Right lobe of liver (tissue), 4 donors: ENCODE data around the gene NEO1.

Experiments used
- POLR2A ChIP-seq: fragments of 450-650 bp; IDR thresholded peaks from one replicate; pipeline ENCODE4 v1.6.1; 2017; ENCODE audit warnings: antibody characterized with exemption, mild to moderate bottlenecking
- TF ChIP-seq, protein P1 (sequence below), 4 donors: fragments of 200-600 bp in 3 of 4; fragments of 450-650 bp in 1 of 4; IDR thresholded peaks; one replicate each; pipeline versions ENCODE4 v1.5.1 to v1.8.0; 2016 to 2022; ENCODE audit warnings: antibody characterized with exemption in 4 of 4, mild to moderate bottlenecking in 2 of 4
- donor health status: DM: no; HTN: no; CAD: no.
- donor health status: DM: no; HTN: no; CAD: no.
- donor health status: DM: no; HTN: yes; CAD: no.

DNA sequence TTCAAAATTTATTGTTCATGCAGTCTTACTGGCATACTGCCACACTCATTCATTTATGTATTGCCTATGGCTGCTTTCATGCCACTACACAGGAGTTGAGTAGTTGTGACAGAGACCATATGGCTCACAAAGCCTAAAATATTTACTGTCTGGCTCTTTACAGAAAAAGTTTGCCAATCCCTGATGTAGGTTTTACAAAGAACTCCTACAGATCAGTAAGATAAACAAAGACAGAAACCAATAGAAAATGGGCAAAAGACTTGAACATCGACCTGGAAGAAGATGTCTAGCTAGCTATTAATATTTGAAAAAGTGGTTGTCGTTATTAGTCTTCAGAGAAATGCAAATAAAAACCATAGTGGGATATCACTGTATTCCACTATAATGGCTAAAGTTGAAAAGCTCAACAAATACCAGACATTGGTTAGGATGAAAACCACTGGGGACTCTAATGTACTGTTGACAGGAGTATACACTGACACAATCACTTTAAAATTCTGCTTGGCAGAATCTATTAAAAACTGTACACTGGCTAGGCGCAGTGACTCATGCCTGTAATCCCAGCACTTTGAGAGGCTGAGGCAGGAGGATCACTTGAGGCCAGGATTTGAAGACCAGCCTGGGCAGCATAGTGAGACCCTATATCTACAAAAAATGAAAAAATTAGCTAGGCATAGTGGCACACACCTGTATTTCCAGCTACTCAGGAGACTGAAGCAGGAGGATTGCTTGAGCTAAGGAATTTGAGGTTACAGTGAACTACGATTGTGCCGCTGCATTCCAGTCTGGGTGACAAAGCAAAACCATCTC, 87.7 kb downstream of the NEO1 start:
- TF ChIP-seq, protein P1, sequence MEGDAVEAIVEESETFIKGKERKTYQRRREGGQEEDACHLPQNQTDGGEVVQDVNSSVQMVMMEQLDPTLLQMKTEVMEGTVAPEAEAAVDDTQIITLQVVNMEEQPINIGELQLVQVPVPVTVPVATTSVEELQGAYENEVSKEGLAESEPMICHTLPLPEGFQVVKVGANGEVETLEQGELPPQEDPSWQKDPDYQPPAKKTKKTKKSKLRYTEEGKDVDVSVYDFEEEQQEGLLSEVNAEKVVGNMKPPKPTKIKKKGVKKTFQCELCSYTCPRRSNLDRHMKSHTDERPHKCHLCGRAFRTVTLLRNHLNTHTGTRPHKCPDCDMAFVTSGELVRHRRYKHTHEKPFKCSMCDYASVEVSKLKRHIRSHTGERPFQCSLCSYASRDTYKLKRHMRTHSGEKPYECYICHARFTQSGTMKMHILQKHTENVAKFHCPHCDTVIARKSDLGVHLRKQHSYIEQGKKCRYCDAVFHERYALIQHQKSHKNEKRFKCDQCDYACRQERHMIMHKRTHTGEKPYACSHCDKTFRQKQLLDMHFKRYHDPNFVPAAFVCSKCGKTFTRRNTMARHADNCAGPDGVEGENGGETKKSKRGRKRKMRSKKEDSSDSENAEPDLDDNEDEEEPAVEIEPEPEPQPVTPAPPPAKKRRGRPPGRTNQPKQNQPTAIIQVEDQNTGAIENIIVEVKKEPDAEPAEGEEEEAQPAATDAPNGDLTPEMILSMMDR (IDR thresholded peaks at IDR 0.05) = no peak
- TF ChIP-seq POLR2A = no peak
